ENCODE data around the gene ECHDC1. TPM values are rescaled to one million over a fixed set of nuclear protein-coding genes. Genes with fewer than 3 reads are reported as not detected.

Gene ECHDC1
- total RNA-seq, 1 donor from 2014 or later, result 59.7 TPM

DNA sequence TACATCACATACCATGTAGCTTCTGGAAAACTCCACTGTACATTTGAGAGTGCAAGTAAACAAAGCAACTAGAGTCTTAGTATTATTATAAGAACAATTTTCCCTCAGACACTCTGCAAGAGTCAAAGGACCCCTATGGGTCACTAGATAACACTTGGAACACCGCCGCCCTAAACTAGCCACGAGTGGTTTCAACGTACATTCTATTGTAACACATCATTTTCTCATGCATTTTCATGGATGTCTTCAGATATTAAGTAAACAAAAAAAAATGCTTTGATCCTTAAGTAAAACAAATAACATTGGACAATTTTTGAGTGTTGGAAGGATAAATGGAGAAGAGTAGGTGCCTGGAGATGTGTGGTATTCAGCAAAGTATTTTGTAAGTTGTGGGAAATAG lies 79.9 kb downstream of the ECHDC1 start:
- intact Hi-C loops (cut with micrococcal nuclease), result no loop called here
- Mint-ChIP-seq H3K36me3 (ENCODE audit: low read depth) (peaks cover 8% of the 10 kb centered on the region), H3K4me1 (peaks cover 18% of the 10 kb centered on the region), H3K27me3 (peaks cover 8% of the 10 kb centered on the region), H3K27ac (no peak overlapping the region), H3K4me3 (no peak overlapping the region), H3K9me3 (no peaks in the 10 kb centered on the region)
- no peak for DNase-seq
- POLR2A ChIA-PET, result no interaction called here
- no peak for TF ChIP-seq CTCF (IDR thresholded peaks at IDR 0.05)
- no peak for ATAC-seq (ENCODE audit: low read depth)
- CTCF ChIA-PET, result no interaction called here

GRCh38 chr6:127262896-127263295 lies 80.5 kb downstream of the ECHDC1 start:
- no peak for ATAC-seq (ENCODE audit: low read depth)
- POLR2A ChIA-PET, result interaction anchor here (0.7 kb wide), 2 partner anchors 75 to 79 kb away, joined by 3 read pairs; no protein-coding TSS in a partner anchor

DNA sequence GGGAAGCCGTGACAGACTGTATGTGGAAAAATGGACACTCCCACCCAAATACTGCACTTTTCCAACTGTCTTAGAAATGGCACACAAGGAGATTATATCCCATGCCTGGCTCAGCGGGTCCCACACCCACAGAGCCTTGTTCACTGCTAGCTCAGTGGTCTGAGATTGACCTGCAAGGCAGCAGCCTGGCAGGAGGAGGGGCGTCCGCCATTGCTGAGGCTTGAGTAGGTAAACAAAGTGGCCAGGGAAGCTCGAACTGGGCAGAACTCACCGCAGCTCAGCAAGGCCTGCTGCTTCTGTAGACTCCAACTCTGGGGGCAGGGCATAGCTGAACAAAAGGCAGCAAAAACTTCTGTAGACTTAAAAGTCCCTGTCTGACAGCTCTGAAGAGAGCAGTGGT lies 88.1 kb downstream of the ECHDC1 start:
- Mint-ChIP-seq H3K36me3 (ENCODE audit: low read depth) (no peaks in the 10 kb centered on the region), H3K9me3 (no peaks in the 10 kb centered on the region), H3K4me3 (no peak overlapping the region), H3K27ac (no peak overlapping the region), H3K27me3 (peaks cover 10% of the 10 kb centered on the region), H3K4me1 (no peaks in the 10 kb centered on the region)
- TF ChIP-seq CTCF (IDR thresholded peaks at IDR 0.05), result no peak
- intact Hi-C loops (cut with micrococcal nuclease), result no loop called here
- DNase-seq (no peak), ATAC-seq (ENCODE audit: low read depth) (no peak)
- ChIA-PET POLR2A (no interaction called here), CTCF (no interaction called here)

More at GRCh38 chr6:127262896-127263295, 80.5 kb downstream of the ECHDC1 start:
- Mint-ChIP-seq H3K36me3 (ENCODE audit: low read depth) (peaks cover 8% of the 10 kb centered on the region), H3K9me3 (no peaks in the 10 kb centered on the region), H3K4me1 (peaks cover 12% of the 10 kb centered on the region), H3K27ac (no peak overlapping the region), H3K27me3 (peaks cover 8% of the 10 kb centered on the region), H3K4me3 (no peak overlapping the region)
- DNase-seq, result no peak
- CTCF ChIA-PET, result no interaction called here
- TF ChIP-seq CTCF (IDR thresholded peaks at IDR 0.05), result no peak
- intact Hi-C loops (cut with micrococcal nuclease), result no loop called here

GRCh38 chr6:127249621-127250020 lies 93.8 kb downstream of the ECHDC1 start:
- intact Hi-C loops (cut with micrococcal nuclease), result no loop called here
- POLR2A ChIA-PET, result no interaction called here
- Mint-ChIP-seq H3K27ac (no peak overlapping the region), H3K36me3 (ENCODE audit: low read depth) (no peaks in the 10 kb centered on the region), H3K9me3 (no peaks in the 10 kb centered on the region), H3K4me3 (no peak overlapping the region), H3K4me1 (no peaks in the 10 kb centered on the region), H3K27me3 (peaks cover 12% of the 10 kb centered on the region)
- no peak for TF ChIP-seq CTCF (IDR thresholded peaks at IDR 0.05)
- ATAC-seq (ENCODE audit: low read depth) (no peak), DNase-seq (no peak)
- CTCF ChIA-PET, result no interaction called here

GRCh38 chr6:127247114-127248096 lies 96.0 kb downstream of the ECHDC1 start:
- intact Hi-C loops (cut with micrococcal nuclease), result no loop called here
- H3K4me1 Mint-ChIP-seq, result no peaks in the 10 kb centered on the region
- no peak for ATAC-seq (ENCODE audit: low read depth)
- CTCF ChIA-PET, result no interaction called here
- H3K27ac Mint-ChIP-seq, result no peak overlapping the region
- no peak overlapping the region for H3K4me3 Mint-ChIP-seq
- H3K9me3 Mint-ChIP-seq, result no peaks in the 10 kb centered on the region
- H3K36me3 Mint-ChIP-seq (ENCODE audit: low read depth), result no peaks in the 10 kb centered on the region
- no peak for DNase-seq
- peaks cover 12% of the 10 kb centered on the region for H3K27me3 Mint-ChIP-seq
- TF ChIP-seq CTCF (IDR thresholded peaks at IDR 0.05), result no peak
- POLR2A ChIA-PET, result interaction anchor here (1.2 kb wide), 1 partner anchor 19 kb away, joined by 6 read pairs; the partner anchor contains the start of gene RNF146
